SK-N-SH (cell line): ENCODE measurements around the gene KIFAP3. TPM values are rescaled to one million over a fixed set of nuclear protein-coding genes. Genes with fewer than 3 reads are reported as not detected.
"Not testable (repeated sequence)": the region's sequence is repeated elsewhere in the genome, so short reads cannot be mapped to it uniquely, and the experiment has no call there.

Experiments used
- CTCF ChIA-PET: fragments of 300-600, 350-600 bp; formaldehyde crosslinking; extraction: SDS; loops from one replicate; lab custom pipeline; 2021; lab: Yijun Ruan, JAX
- POLR2A ChIA-PET: fragments of 350-600 bp; sonication (Branson Sonifier 250); formaldehyde crosslinking; extraction: SDS; loops from one replicate; lab custom pipeline; 2020; ENCODE audit warnings: antibody characterized with exemption, inconsistent platforms; lab: Yijun Ruan, JAX
- DNase-seq: peaks from one replicate; pipeline ENCODE4 v3.0.0; 2012
- H2AFZ ChIP-seq: fragments of 200-600 bp; sonication (generic); 2 replicates; pipeline ENCODE4 v1.8.1; 2016; ENCODE audit warnings: antibody characterized with exemption, mild to moderate bottlenecking, low read depth
- H3F3A ChIP-seq: fragments of 200-600 bp; sonication (generic); replicated peaks from 2 replicates; pipeline ENCODE3; 2016; ENCODE audit warnings: antibody characterized with exemption, mild to moderate bottlenecking; ENCODE audit not compliant: insufficient read depth
- H3K27ac ChIP-seq, 2 experiments: fragments of 200-500 bp in 1 of 2; fragments of 200-600 bp in 1 of 2; sonication (Bioruptor generic) in 1 of 2; sonication (generic), shearing (Covaris generic) in 1 of 2; 2 replicates each; pipeline versions ENCODE4 v1.5.1 to v1.6.1; 2014 to 2016; ENCODE audit warnings: low read depth in 2 of 2, inconsistent platforms in 1 of 2, low read length in 1 of 2, mild to moderate bottlenecking in 1 of 2, mixed read lengths in 1 of 2
- H3K27me3 ChIP-seq: fragments of 200-600 bp; sonication (generic), shearing (Covaris generic); 2 replicates; pipeline ENCODE4 v1.6.1; 2016; ENCODE audit warnings: mixed run types; ENCODE audit not compliant: insufficient read depth
- H3K36me3 ChIP-seq, 2 experiments: fragments of 200-500 bp in 1 of 2; fragments of 200-600 bp in 1 of 2; sonication (Bioruptor generic) in 1 of 2; sonication (generic) in 1 of 2; replicated peaks in 1 of 2; 2 replicates each; pipeline versions ENCODE3 to v1.5.1; 2014 to 2016; ENCODE audit warnings: low read length in 1 of 2, mild to moderate bottlenecking in 1 of 2; ENCODE audit not compliant: insufficient read depth in 2 of 2, control insufficient read depth in 1 of 2
- H3K4me1 ChIP-seq, 2 experiments: fragments of 200-500 bp in 1 of 2; fragments of 200-600 bp in 1 of 2; sonication (Bioruptor generic) in 1 of 2; sonication (generic), shearing (Covaris generic) in 1 of 2; 2 replicates each; pipeline versions ENCODE4 v1.5.1 to v1.6.1; 2014 to 2016; ENCODE audit warnings: low read depth in 1 of 2, low read length in 1 of 2, mixed run types in 1 of 2; ENCODE audit not compliant: insufficient read depth in 2 of 2, control insufficient read depth in 1 of 2
- H3K4me2 ChIP-seq: fragments of 200-600 bp; sonication (generic), shearing (Covaris generic); 2 replicates; pipeline ENCODE4 v1.6.1; 2017; ENCODE audit warnings: mixed run types
- H3K4me3 ChIP-seq, 2 experiments: fragments of 200-500 bp in 1 of 2; fragments of 200-600 bp in 1 of 2; sonication (Bioruptor generic) in 1 of 2; sonication (generic), shearing (Covaris generic) in 1 of 2; 2 replicates each; pipeline versions ENCODE4 v1.5.1 to v1.8.1; 2014 to 2016; ENCODE audit warnings: low read depth in 2 of 2, inconsistent platforms in 1 of 2, low read length in 1 of 2, mild to moderate bottlenecking in 1 of 2, mixed read lengths in 1 of 2, moderate library complexity in 1 of 2
- H3K79me2 ChIP-seq: fragments of 200-600 bp; sonication (generic); 2 replicates; pipeline ENCODE4 v1.8.1; 2017; ENCODE audit warnings: mild to moderate bottlenecking; ENCODE audit not compliant: insufficient read depth
- H3K9ac ChIP-seq: fragments of 200-600 bp; sonication (generic); 2 replicates; pipeline ENCODE4 v1.6.1; 2017; ENCODE audit warnings: mixed run types
- H3K9me2 ChIP-seq: fragments of 200-600 bp; sonication (generic); 2 replicates; pipeline ENCODE4 v1.6.1; 2017; ENCODE audit warnings: mixed run types
- H3K9me3 ChIP-seq: fragments of 200-600 bp; sonication (generic); 2 replicates; pipeline ENCODE4 v1.6.1; 2017; ENCODE audit warnings: mixed run types, mild to moderate bottlenecking, moderate library complexity
- H4K20me1 ChIP-seq: fragments of 200-600 bp; sonication (generic); 2 replicates; pipeline ENCODE4 v1.6.1; 2017; ENCODE audit warnings: mild to moderate bottlenecking, mixed run types; ENCODE audit not compliant: insufficient read depth
- FOSL2 ChIP-seq: IDR thresholded peaks from 2 replicates; pipeline ENCODE4 v1.4.0; 2012; ENCODE audit warnings: low read depth, mild to moderate bottlenecking, moderate library complexity, borderline replicate concordance
- SIN3A ChIP-seq: IDR thresholded peaks from 2 replicates; pipeline ENCODE4 v1.6.1; 2012; ENCODE audit warnings: low read depth, mild to moderate bottlenecking, low read length, moderate library complexity, borderline replicate concordance
- whole genome bisulfite sequencing: methylation state at CpG from one replicate; pipeline ENCODE4 v1.1.6; 2017; ENCODE audit warnings: low lambda C conversion rate; 5-methylcytosine and 5-hydroxymethylcytosine counted together
- polyA plus RNA-seq, 3 experiments: library from polyadenylated mRNA; depleted of rRNA; stranded (reverse); fragments of >200 nt; gene quantifications; 2 replicates each; pipeline ENCODE4 v1.2.3, GENCODE V29; 2012
- small RNA-seq, 7 experiments: library from RNA; depleted of rRNA; stranded (forward); fragments of <200 nt; gene quantifications; one replicate each; pipeline ENCODE3, GENCODE V24; 2012

KIFAP3 gene
- polyA plus RNA-seq, 1 of the 3 experiments (the other 2 are of a cell fraction) = 10.7 TPM

DNA sequence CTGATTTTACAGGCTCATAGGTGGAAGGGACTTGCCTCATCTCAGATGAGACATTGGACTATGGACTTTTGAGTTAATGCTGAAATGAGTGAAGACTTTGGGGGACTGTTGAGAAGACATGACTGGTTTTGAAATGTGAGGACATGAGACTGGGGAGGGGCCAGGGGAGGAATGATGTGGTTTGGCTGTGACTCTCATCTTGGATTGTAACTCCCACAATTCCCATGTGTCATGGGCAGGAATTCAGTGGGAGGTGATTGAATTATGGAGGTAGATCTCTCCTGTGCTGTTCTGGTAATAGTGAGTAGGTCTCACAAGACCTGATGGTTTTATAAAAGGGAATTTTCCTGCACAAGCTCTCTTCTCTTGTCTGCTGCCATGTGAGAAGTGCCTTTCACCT, 201.6 kb downstream of the KIFAP3 start:
- peaks cover 0 to 22% of the 10 kb centered on the region in 2 experiments; a peak in 3 of 4 replicates for H3K4me1 ChIP-seq
- ChIA-PET CTCF (interaction anchor here (1.4 kb wide), 1 partner anchor 21 kb away, joined by 4 read pairs; the partner anchor contains the start of gene SCYL3), POLR2A (no interaction called here)
- no peaks in the 10 kb centered on the region for H3K27me3 ChIP-seq
- no peak overlapping the region for H3K4me2 ChIP-seq
- TF ChIP-seq FOSL2 (no peak), SIN3A (no peak)
- no peak overlapping the region for H2AFZ ChIP-seq
- no peak overlapping the region for H3K9ac ChIP-seq
- no peaks in the 10 kb centered on the region for H3K9me3 ChIP-seq
- peaks cover 49% of the 10 kb centered on the region for H3F3A ChIP-seq
- no peak overlapping the region for H3K4me3 ChIP-seq
- H3K36me3 ChIP-seq = peaks cover 70 to 75% of the 10 kb centered on the region in 2 experiments
- H3K79me2 ChIP-seq = peaks cover 26% of the 10 kb centered on the region
- DNase-seq = no peak
- peak overlapping the region in 1 of 2 experiments; percentile 83; a peak in 2 of 4 replicates for H3K27ac ChIP-seq
- H3K9me2 ChIP-seq = no peaks in the 10 kb centered on the region
- H4K20me1 ChIP-seq = no peaks in the 10 kb centered on the region

DNA sequence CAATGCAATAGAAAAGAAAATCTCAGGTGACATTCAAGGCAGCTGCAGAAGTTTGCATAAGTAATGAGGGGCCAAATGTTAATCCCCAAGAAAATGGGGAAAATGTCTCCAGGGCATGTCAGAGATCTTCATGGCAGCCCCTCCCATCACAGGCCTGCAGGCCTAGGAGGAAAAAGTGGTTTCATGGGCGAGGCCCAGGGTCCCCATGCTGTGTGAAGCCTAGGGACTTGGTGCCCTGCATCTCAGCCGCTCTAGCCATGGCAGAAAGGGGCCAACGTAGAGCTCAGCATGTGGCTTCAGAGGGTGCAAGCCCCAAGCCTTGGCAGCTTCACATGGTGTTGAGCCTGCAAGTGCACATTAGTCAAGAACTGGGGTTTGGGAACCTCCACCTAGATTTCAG, 202.5 kb downstream of the KIFAP3 start:
- not testable (repeated sequence) for H3K9ac ChIP-seq

More for the DNA sequence above, 202.5 kb downstream of the KIFAP3 start:
- Histone ChIP-seq H3K4me1 (peaks cover 3 to 23% of the 10 kb centered on the region in 2 experiments), H3F3A (peaks cover 49% of the 10 kb centered on the region), H3K36me3 (peaks cover 73 to 77% of the 10 kb centered on the region in 2 experiments), H3K79me2 (peaks cover 20% of the 10 kb centered on the region)
- CTCF ChIA-PET = interaction anchor here (0.6 kb wide), 1 partner anchor 48 kb away, joined by 3 read pairs; no protein-coding TSS in a partner anchor
- H4K20me1 ChIP-seq, H3K9me3 ChIP-seq, H2AFZ ChIP-seq, POLR2A ChIA-PET, H3K27me3 ChIP-seq, H3K4me2 ChIP-seq, H3K27ac ChIP-seq, DNase-seq, H3K9me2 ChIP-seq, H3K4me3 ChIP-seq: not testable (repeated sequence)
- WGBS = 91% methylated on average over 3 of the region's 3 CpGs

Small RNAs within 50 kb of the gene (small RNA-seq; reads per million reads assigned to genes)
- gene MRPS10P1 = 0 reads per million in 7 experiments

Other genes with a start within 250 kb of the KIFAP3 start
- 5.9 and 7.7 TPM in 2 replicates for gene SCYL3, start 180.8 kb downstream of the KIFAP3 start, polyA plus RNA-seq (2012; rRNA removed)
- gene NTMT2, start 71.3 kb upstream of the KIFAP3 start, polyA plus RNA-seq (2012; rRNA removed) = not detected in 2 replicates